Measurements from ENCODE around the gene BTBD1.
A peak's percentile ranks its signal among the peaks of the same experiment; 100 is the strongest.

BTBD1 gene

DNA sequence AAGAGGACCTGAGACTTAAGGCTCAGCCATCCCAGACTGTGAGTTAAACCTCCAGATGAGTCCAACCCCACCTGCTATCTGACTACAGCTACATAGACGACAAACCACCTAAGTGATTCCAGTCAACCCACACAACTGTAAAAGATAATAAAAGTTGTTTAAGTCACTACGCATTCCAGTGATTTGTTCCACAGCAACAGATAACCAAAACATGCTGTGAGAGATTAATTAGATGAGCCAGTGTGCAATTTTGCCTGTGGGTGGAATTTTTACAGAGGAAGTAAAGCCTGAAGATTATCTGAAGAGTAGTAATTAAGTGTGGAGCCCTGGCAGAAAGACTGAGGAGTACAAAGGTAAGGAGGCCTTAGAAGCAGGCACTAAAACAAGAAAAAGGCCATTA lies 5.4 kb downstream of the BTBD1 start (continued):
- TF ChIP-seq ZNF366 (tag by site-specific recombination; conservative IDR thresholded peaks at IDR 0.05) (peak; percentile 58), ZFP69B (tag by site-specific recombination; IDR thresholded peaks at IDR 0.05) (no peak), ZBTB8A (tag by site-specific recombination; IDR thresholded peaks at IDR 0.05) (no peak), ZNF629 (tag by site-specific recombination; IDR thresholded peaks at IDR 0.05) (peak; percentile 60), ZNF214 (tag by site-specific recombination; IDR thresholded peaks at IDR 0.05; ENCODE audit: borderline replicate concordance) (no peak), ZNF202 (tag by site-specific recombination; IDR thresholded peaks at IDR 0.05; ENCODE audit: borderline replicate concordance) (no peak), ZEB2 (tag by site-specific recombination; IDR thresholded peaks at IDR 0.05) (0 out of 2 replicates have a peak, but pooled peaks have one; percentile 53), HOXC10 (CRISPR knock-in tag; IDR thresholded peaks at IDR 0.05) (no peak), ZNF37A (tag by site-specific recombination; IDR thresholded peaks at IDR 0.05) (no peak), FEZF1 (tag by site-specific recombination; IDR thresholded peaks at IDR 0.05) (peak; percentile 92), ZNF248 (tag by site-specific recombination; IDR thresholded peaks at IDR 0.05) (no peak), SCRT2 (tag by site-specific recombination; IDR thresholded peaks at IDR 0.05) (peak; percentile 97), MEIS1 (CRISPR knock-in tag; IDR thresholded peaks at IDR 0.05; ENCODE audit: borderline replicate concordance) (no peak), ZNF624 (tag by site-specific recombination; IDR thresholded peaks at IDR 0.05) (no peak), SETDB1 (IDR thresholded peaks at IDR 0.05; ENCODE audit: insufficient read length, low read length) (no peak), ZNF473 (tag by site-specific recombination; IDR thresholded peaks at IDR 0.05) (no peak), ZBTB20 (tag by site-specific recombination; IDR thresholded peaks at IDR 0.05) (no peak), ZNF549 (tag by site-specific recombination; IDR thresholded peaks at IDR 0.05) (no peak), ZNF830 (tag by site-specific recombination; IDR thresholded peaks at IDR 0.05; ENCODE audit: low read depth) (no peak), ZNF571 (tag by site-specific recombination; IDR thresholded peaks at IDR 0.05) (no peak), ZNF544 (tag by site-specific recombination; IDR thresholded peaks at IDR 0.05) (no peak), TCF7L2 (IDR thresholded peaks at IDR 0.05; ENCODE audit: borderline replicate concordance, low read depth, low read length) (no peak), ZNF394 (tag by site-specific recombination; IDR thresholded peaks at IDR 0.05; ENCODE audit: borderline replicate concordance) (peak; percentile 39; the same call in 1 of the 2 replicates), ZNF169 (tag by site-specific recombination; IDR thresholded peaks at IDR 0.05) (no peak), ZNF274 (IDR thresholded peaks at IDR 0.05; ENCODE audit: low read length) (no peak), ZNF274 (tag by site-specific recombination; IDR thresholded peaks at IDR 0.05; ENCODE audit: borderline replicate concordance) (no peak), ZNF560 (tag by site-specific recombination; IDR thresholded peaks at IDR 0.05; ENCODE audit: borderline replicate concordance) (no peak)
- TF ChIP-seq, protein P1, sequence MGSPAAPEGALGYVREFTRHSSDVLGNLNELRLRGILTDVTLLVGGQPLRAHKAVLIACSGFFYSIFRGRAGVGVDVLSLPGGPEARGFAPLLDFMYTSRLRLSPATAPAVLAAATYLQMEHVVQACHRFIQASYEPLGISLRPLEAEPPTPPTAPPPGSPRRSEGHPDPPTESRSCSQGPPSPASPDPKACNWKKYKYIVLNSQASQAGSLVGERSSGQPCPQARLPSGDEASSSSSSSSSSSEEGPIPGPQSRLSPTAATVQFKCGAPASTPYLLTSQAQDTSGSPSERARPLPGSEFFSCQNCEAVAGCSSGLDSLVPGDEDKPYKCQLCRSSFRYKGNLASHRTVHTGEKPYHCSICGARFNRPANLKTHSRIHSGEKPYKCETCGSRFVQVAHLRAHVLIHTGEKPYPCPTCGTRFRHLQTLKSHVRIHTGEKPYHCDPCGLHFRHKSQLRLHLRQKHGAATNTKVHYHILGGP (tag by site-specific recombination; IDR thresholded peaks at IDR 0.05): peak; percentile 65; the same call in 1 of the 2 replicates
- TF ChIP-seq, protein P2, sequence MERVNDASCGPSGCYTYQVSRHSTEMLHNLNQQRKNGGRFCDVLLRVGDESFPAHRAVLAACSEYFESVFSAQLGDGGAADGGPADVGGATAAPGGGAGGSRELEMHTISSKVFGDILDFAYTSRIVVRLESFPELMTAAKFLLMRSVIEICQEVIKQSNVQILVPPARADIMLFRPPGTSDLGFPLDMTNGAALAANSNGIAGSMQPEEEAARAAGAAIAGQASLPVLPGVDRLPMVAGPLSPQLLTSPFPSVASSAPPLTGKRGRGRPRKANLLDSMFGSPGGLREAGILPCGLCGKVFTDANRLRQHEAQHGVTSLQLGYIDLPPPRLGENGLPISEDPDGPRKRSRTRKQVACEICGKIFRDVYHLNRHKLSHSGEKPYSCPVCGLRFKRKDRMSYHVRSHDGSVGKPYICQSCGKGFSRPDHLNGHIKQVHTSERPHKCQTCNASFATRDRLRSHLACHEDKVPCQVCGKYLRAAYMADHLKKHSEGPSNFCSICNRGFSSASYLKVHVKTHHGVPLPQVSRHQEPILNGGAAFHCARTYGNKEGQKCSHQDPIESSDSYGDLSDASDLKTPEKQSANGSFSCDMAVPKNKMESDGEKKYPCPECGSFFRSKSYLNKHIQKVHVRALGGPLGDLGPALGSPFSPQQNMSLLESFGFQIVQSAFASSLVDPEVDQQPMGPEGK (tag by site-specific recombination; IDR thresholded peaks at IDR 0.05): no peak
- TF ChIP-seq, protein P3, sequence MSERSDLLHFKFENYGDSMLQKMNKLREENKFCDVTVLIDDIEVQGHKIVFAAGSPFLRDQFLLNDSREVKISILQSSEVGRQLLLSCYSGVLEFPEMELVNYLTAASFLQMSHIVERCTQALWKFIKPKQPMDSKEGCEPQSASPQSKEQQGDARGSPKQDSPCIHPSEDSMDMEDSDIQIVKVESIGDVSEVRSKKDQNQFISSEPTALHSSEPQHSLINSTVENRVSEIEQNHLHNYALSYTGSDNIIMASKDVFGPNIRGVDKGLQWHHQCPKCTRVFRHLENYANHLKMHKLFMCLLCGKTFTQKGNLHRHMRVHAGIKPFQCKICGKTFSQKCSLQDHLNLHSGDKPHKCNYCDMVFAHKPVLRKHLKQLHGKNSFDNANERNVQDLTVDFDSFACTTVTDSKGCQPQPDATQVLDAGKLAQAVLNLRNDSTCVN (tag by site-specific recombination; optimal IDR thresholded peaks at IDR 0.05): no peak
- TF ChIP-seq, protein P4, sequence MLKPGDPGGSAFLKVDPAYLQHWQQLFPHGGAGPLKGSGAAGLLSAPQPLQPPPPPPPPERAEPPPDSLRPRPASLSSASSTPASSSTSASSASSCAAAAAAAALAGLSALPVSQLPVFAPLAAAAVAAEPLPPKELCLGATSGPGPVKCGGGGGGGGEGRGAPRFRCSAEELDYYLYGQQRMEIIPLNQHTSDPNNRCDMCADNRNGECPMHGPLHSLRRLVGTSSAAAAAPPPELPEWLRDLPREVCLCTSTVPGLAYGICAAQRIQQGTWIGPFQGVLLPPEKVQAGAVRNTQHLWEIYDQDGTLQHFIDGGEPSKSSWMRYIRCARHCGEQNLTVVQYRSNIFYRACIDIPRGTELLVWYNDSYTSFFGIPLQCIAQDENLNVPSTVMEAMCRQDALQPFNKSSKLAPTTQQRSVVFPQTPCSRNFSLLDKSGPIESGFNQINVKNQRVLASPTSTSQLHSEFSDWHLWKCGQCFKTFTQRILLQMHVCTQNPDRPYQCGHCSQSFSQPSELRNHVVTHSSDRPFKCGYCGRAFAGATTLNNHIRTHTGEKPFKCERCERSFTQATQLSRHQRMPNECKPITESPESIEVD (tag by site-specific recombination; IDR thresholded peaks at IDR 0.05): peak; percentile 98
- TF ChIP-seq, protein P5, sequence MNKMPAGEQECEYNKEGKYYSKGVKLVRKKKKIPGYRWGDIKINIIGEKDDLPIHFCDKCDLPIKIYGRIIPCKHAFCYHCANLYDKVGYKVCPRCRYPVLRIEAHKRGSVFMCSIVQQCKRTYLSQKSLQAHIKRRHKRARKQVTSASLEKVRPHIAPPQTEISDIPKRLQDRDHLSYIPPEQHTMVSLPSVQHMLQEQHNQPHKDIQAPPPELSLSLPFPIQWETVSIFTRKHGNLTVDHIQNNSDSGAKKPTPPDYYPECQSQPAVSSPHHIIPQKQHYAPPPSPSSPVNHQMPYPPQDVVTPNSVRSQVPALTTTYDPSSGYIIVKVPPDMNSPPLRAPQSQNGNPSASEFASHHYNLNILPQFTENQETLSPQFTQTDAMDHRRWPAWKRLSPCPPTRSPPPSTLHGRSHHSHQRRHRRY (tag by site-specific recombination; IDR thresholded peaks at IDR 0.05): no peak
- TF ChIP-seq, protein P6, sequence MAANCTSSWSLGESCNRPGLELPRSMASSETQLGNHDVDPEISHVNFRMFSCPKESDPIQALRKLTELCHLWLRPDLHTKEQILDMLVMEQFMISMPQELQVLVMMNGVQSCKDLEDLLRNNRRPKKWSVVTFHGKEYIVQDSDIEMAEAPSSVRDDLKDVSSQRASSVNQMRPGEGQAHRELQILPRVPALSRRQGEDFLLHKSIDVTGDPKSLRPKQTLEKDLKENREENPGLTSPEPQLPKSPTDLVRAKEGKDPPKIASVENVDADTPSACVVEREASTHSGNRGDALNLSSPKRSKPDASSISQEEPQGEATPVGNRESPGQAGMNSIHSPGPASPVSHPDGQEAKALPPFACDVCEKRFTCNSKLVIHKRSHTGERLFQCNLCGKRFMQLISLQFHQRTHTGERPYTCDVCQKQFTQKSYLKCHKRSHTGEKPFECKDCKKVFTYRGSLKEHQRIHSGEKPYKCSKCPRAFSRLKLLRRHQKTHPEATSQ (tag by site-specific recombination; IDR thresholded peaks at IDR 0.05): no peak
- TF ChIP-seq, protein P7, sequence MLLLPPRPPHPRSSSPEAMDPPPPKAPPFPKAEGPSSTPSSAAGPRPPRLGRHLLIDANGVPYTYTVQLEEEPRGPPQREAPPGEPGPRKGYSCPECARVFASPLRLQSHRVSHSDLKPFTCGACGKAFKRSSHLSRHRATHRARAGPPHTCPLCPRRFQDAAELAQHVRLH (tag by site-specific recombination; IDR thresholded peaks at IDR 0.05): no peak

Measured in HEK293 (cell line).